Measurements from ENCODE around the gene KMT5B.
A peak's percentile ranks its signal among the peaks of the same experiment; 100 is the strongest.

The KMT5B gene

DNA sequence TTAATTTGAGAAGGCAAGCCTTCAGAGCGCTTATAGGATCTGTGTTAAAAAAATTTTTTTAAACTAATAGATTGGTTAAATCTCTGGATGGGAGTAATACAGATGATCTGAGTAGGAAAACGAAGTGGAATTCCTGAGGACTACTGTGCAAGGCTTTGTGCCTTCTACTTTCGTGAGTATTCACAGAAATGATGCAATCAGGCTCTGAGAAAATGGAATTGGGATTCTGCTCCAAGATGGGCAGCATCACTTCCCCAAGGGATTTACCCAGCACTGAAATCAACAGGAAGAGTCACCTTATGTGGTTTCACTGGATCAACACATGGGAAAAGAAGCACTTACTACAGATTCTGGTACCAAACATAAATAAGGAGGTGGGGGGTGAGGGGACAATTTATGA, 12.5 kb downstream of the KMT5B start:
- Histone ChIP-seq H3K4me1 (ENCODE audit: control insufficient read depth, insufficient read depth, low read length) (peaks cover 3% of the 10 kb centered on the region; the same call in 1 of the 2 replicates), H3K36me3 (ENCODE audit: control insufficient read depth in 2 of 2, insufficient read depth in 1 of 2, low read length in 2 of 2) (no peaks in the 10 kb centered on the region), H3K4me3 (ENCODE audit: low read depth, low read length) (no peak overlapping the region), H3K9me3 (ENCODE audit: control insufficient read depth, insufficient read depth, low read depth, low read length) (no peaks in the 10 kb centered on the region), H3K27ac (ENCODE audit: extremely low read depth, low read depth, low read length) (no peak overlapping the region)
- TF ChIP-seq, protein P1, sequence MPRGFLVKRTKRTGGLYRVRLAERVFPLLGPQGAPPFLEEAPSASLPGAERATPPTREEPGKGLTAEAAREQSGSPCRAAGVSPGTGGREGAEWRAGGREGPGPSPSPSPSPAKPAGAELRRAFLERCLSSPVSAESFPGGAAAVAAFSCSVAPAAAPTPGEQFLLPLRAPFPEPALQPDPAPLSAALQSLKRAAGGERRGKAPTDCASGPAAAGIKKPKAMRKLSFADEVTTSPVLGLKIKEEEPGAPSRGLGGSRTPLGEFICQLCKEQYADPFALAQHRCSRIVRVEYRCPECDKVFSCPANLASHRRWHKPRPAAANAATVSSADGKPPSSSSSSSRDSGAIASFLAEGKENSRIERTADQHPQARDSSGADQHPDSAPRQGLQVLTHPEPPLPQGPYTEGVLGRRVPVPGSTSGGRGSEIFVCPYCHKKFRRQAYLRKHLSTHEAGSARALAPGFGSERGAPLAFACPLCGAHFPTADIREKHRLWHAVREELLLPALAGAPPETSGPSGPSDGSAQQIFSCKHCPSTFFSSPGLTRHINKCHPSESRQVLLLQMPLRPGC (tag by site-specific recombination; IDR thresholded peaks at IDR 0.05), result no peak
- TF ChIP-seq ZNF132 (tag by site-specific recombination; IDR thresholded peaks at IDR 0.05; ENCODE audit: borderline replicate concordance) (no peak), ZNF514 (tag by site-specific recombination; IDR thresholded peaks at IDR 0.05) (no peak), PRDM1 (tag by site-specific recombination; IDR thresholded peaks at IDR 0.05) (peak; percentile 53; the same call in 1 of the 2 replicates), SP3 (tag by site-specific recombination; IDR thresholded peaks at IDR 0.05) (no peak), ZNF660 (tag by site-specific recombination; IDR thresholded peaks at IDR 0.05) (no peak), TCF7L2 (IDR thresholded peaks at IDR 0.05; ENCODE audit: borderline replicate concordance, low read depth, low read length) (no peak), ZNF510 (tag by site-specific recombination; IDR thresholded peaks at IDR 0.05; ENCODE audit: insufficient replicate concordance) (no peak), KLF16 (tag by site-specific recombination; IDR thresholded peaks at IDR 0.05) (no peak), ZNF707 (tag by site-specific recombination; IDR thresholded peaks at IDR 0.05) (no peak), GLI2 (tag by site-specific recombination; IDR thresholded peaks at IDR 0.05; ENCODE audit: borderline replicate concordance, low read depth) (no peak), ZNF202 (tag by site-specific recombination; IDR thresholded peaks at IDR 0.05; ENCODE audit: borderline replicate concordance) (no peak)
- TF ChIP-seq, protein P2, sequence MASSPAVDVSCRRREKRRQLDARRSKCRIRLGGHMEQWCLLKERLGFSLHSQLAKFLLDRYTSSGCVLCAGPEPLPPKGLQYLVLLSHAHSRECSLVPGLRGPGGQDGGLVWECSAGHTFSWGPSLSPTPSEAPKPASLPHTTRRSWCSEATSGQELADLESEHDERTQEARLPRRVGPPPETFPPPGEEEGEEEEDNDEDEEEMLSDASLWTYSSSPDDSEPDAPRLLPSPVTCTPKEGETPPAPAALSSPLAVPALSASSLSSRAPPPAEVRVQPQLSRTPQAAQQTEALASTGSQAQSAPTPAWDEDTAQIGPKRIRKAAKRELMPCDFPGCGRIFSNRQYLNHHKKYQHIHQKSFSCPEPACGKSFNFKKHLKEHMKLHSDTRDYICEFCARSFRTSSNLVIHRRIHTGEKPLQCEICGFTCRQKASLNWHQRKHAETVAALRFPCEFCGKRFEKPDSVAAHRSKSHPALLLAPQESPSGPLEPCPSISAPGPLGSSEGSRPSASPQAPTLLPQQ (tag by site-specific recombination; IDR thresholded peaks at IDR 0.05), result 0 out of 2 replicates have a peak, but pooled peaks have one; percentile 37
- TF ChIP-seq, protein P3, sequence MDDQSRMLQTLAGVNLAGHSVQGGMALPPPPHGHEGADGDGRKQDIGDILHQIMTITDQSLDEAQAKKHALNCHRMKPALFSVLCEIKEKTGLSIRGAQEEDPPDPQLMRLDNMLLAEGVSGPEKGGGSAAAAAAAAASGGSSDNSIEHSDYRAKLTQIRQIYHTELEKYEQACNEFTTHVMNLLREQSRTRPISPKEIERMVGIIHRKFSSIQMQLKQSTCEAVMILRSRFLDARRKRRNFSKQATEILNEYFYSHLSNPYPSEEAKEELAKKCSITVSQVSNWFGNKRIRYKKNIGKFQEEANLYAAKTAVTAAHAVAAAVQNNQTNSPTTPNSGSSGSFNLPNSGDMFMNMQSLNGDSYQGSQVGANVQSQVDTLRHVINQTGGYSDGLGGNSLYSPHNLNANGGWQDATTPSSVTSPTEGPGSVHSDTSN (CRISPR knock-in tag; IDR thresholded peaks at IDR 0.05), result no peak
- POLR2A ChIA-PET, result no interaction called here
- CTCF ChIA-PET, result no interaction called here

DNA sequence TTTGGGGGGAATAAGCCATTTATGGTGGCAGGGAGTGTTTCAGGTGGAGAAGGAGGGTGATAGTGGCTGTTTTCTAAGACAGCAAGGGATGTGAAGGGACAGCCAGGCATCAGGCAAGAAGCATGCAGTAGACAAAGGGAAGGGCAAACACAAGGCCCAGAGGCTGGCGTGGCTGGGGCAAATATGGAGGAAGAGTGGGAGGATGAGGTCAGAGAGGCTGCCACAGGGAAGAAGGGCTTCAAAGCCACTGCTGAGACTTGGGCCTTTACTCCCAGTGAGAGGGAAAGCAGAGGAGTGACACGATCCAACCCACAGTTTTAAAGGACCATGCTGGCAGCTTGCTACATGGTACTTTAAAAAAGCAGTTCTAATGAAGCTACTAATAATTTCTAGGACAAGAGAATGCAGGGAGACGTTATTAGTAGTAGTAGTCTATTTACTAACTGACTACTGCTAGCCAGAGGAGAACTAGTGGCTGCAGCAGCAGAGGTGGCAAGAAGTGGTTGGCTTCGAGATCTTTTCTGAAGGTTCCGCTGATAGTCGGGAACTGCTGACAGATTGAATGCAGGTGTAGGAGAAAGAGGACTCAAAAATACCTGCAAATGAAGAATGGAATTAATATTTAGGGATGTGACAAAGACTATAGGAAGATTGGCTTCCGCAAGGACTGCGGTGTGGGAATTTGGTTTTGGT, 13.7 kb downstream of the KMT5B start:
- TF ChIP-seq ZFP37 (tag by site-specific recombination; IDR thresholded peaks at IDR 0.05), result no peak
- peak; percentile 62 for TF ChIP-seq ZFHX2 (tag by site-specific recombination; conservative IDR thresholded peaks at IDR 0.05)
- 0 out of 2 replicates have a peak, but pooled peaks have one; percentile 31 for TF ChIP-seq EGR2 (tag by site-specific recombination; IDR thresholded peaks at IDR 0.05; ENCODE audit: low read depth)
- peaks cover 3% of the 10 kb centered on the region; the same call in 1 of the 2 replicates for H3K4me1 ChIP-seq (ENCODE audit: control insufficient read depth, insufficient read depth, low read length)
- H3K4me3 ChIP-seq (ENCODE audit: low read depth, low read length), result no peak overlapping the region
- H3K36me3 ChIP-seq (ENCODE audit: control insufficient read depth in 2 of 2, insufficient read depth in 1 of 2, low read length in 2 of 2), result no peaks in the 10 kb centered on the region
- H3K9me3 ChIP-seq (ENCODE audit: control insufficient read depth, insufficient read depth, low read depth, low read length), result no peaks in the 10 kb centered on the region
- H3K27ac ChIP-seq (ENCODE audit: extremely low read depth, low read depth, low read length), result no peak overlapping the region
- CTCF ChIA-PET, result interaction anchor here (1.0 to 1.4 kb wide), 2 partner anchors 10 to 98 kb away, joined by 4 to 9 read pairs; no protein-coding TSS in a partner anchor
- POLR2A ChIA-PET, result no interaction called here

DNA sequence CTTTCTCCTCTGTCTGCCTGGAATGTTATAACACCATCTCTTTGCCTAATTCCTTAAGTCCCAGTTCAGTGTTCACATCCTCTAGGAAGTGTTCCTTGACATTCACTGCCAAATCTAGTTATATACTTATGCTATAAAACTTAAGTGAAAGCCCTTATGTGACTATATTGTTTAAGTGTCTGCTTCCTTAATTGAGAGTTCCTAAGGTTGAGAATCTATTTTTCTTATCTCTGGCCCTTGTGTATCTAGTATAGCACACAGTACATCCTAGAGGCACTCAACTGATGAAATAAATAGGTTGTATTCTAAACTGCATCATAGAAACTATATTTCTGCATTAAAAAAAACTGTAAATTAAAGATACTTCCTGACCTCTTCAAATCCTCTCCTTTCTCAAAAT, 16.9 kb downstream of the KMT5B start:
- Histone ChIP-seq H3K4me3 (ENCODE audit: low read depth, low read length) (no peak overlapping the region), H3K9me3 (ENCODE audit: control insufficient read depth, insufficient read depth, low read depth, low read length) (no peaks in the 10 kb centered on the region), H3K36me3 (ENCODE audit: control insufficient read depth in 2 of 2, insufficient read depth in 1 of 2, low read length in 2 of 2) (no peaks in the 10 kb centered on the region), H3K4me1 (ENCODE audit: control insufficient read depth, insufficient read depth, low read length) (peaks cover 3% of the 10 kb centered on the region; the same call in 1 of the 2 replicates), H3K27ac (ENCODE audit: extremely low read depth, low read depth, low read length) (no peak overlapping the region)
- ChIA-PET CTCF (interaction anchor here (0.7 to 2.8 kb wide), 3 partner anchors 13 to 393 kb away, joined by 3 to 17 read pairs (median 3); no protein-coding TSS in a partner anchor), POLR2A (no interaction called here)
- TF ChIP-seq, protein P1 (tag by site-specific recombination; IDR thresholded peaks at IDR 0.05), result no peak
- no peak for TF ChIP-seq PRDM1 (tag by site-specific recombination; IDR thresholded peaks at IDR 0.05)
- no peak for TF ChIP-seq ZNF138 (tag by site-specific recombination; IDR thresholded peaks at IDR 0.05; ENCODE audit: borderline replicate concordance)
- no peak for TF ChIP-seq ZNF776 (tag by site-specific recombination; IDR thresholded peaks at IDR 0.05; ENCODE audit: borderline replicate concordance)
- TF ChIP-seq, protein P4, sequence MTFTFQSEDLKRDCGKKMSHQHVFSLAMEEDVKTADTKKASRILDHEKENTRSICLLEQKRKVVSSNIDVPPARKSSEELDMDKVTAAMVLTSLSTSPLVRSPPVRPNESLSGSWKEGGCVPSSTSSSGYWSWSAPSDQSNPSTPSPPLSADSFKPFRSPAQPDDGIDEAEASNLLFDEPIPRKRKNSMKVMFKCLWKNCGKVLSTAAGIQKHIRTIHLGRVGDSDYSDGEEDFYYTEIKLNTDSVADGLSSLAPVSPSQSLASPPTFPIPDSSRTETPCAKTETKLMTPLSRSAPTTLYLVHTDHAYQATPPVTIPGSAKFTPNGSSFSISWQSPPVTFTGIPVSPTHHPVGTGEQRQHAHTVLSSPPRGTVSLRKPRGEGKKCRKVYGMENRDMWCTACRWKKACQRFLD (tag by site-specific recombination; IDR thresholded peaks at IDR 0.05), result no peak
- TF ChIP-seq, protein P5, sequence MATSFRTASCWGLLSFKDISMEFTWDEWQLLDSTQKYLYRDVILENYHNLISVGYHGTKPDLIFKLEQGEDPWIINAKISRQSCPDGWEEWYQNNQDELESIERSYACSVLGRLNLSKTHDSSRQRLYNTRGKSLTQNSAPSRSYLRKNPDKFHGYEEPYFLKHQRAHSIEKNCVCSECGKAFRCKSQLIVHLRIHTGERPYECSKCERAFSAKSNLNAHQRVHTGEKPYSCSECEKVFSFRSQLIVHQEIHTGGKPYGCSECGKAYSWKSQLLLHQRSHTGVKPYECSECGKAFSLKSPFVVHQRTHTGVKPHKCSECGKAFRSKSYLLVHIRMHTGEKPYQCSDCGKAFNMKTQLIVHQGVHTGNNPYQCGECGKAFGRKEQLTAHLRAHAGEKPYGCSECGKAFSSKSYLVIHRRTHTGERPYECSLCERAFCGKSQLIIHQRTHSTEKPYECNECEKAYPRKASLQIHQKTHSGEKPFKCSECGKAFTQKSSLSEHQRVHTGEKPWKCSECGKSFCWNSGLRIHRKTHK (tag by site-specific recombination; IDR thresholded peaks at IDR 0.05), result no peak
- TF ChIP-seq ZNF202 (tag by site-specific recombination; IDR thresholded peaks at IDR 0.05; ENCODE audit: borderline replicate concordance), result no peak

Measured in HEK293 (cell line).